Thyroid gland (tissue), 4 donors: ENCODE results near the gene TAF6.

ENCODE experiments used
- POLR2A ChIP-seq, 2 donors: fragments of 450-650 bp; IDR thresholded peaks; one replicate each; pipeline ENCODE4 v1.6.1; 2017; ENCODE audit warnings: antibody characterized with exemption in 2 of 2, mild to moderate bottlenecking in 2 of 2, moderate library complexity in 1 of 2
- TF ChIP-seq, protein P1 (sequence below), 6 experiments: fragments of 200-600 bp in 3 of 6; fragments of 450-650 bp in 3 of 6; sonication (generic) in 3 of 6; IDR thresholded peaks; one replicate each; pipeline ENCODE4 v1.5.1; 2016 to 2019; ENCODE audit warnings: antibody characterized with exemption in 6 of 6, mild to moderate bottlenecking in 2 of 6, inconsistent platforms in 1 of 6, moderate library complexity in 1 of 6

DNA sequence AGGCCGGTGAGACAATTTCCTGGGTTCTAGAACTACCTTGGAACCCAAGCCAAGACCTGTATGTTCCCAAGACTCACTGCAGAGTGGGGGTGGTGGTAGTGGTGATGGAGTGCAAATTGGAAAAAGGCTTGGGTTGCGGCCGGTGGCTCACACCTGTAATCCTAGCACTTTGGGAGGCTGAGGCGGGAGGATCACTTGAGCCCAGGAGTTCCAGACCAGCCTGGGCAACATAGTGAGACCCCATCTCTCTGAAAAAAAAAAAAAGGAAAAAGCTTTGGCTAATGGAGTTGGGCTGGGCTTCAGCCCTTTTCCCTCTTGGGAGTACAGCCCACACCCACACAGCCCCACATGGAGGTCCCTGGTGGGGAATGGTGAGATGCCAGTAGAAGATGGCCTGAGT, 13.6 kb downstream of the TAF6 start:
- TF ChIP-seq, protein P1, sequence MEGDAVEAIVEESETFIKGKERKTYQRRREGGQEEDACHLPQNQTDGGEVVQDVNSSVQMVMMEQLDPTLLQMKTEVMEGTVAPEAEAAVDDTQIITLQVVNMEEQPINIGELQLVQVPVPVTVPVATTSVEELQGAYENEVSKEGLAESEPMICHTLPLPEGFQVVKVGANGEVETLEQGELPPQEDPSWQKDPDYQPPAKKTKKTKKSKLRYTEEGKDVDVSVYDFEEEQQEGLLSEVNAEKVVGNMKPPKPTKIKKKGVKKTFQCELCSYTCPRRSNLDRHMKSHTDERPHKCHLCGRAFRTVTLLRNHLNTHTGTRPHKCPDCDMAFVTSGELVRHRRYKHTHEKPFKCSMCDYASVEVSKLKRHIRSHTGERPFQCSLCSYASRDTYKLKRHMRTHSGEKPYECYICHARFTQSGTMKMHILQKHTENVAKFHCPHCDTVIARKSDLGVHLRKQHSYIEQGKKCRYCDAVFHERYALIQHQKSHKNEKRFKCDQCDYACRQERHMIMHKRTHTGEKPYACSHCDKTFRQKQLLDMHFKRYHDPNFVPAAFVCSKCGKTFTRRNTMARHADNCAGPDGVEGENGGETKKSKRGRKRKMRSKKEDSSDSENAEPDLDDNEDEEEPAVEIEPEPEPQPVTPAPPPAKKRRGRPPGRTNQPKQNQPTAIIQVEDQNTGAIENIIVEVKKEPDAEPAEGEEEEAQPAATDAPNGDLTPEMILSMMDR (IDR thresholded peaks at IDR 0.05): no peak
- TF ChIP-seq POLR2A (IDR thresholded peaks at IDR 0.05): no peak
